Ishikawa (cell line): ENCODE measurements around the gene MIEN1.

ENCODE experiments used
- CEBPB ChIP-seq: IDR thresholded peaks from 2 replicates; pipeline ENCODE4 v1.6.1; 2012
- EGR1 ChIP-seq: IDR thresholded peaks from 2 replicates; pipeline ENCODE4 v1.6.1; 2012
- EP300 ChIP-seq: IDR thresholded peaks from 2 replicates; pipeline ENCODE4 v1.6.1; 2012; ENCODE audit warnings: borderline replicate concordance
- TAF1 ChIP-seq: IDR thresholded peaks from 2 replicates; pipeline ENCODE4 v1.6.1; 2012; ENCODE audit warnings: low read depth, mild to moderate bottlenecking
- TCF12 ChIP-seq: IDR thresholded peaks from 2 replicates; pipeline ENCODE4 v1.6.1; 2012; ENCODE audit warnings: low read depth
- TEAD4 ChIP-seq: IDR thresholded peaks from 2 replicates; pipeline ENCODE4 v1.6.1; 2012
- YY1 ChIP-seq: IDR thresholded peaks from 2 replicates; pipeline ENCODE4 v1.6.1; 2012; ENCODE audit warnings: low read depth

GRCh38 chr17:39751016-39751543 is 20.7 kb upstream of the MIEN1 start:
- no peak for TF ChIP-seq CEBPB
- TF ChIP-seq TAF1: no peak
- no peak for TF ChIP-seq YY1
- no peak for TF ChIP-seq EGR1
- no peak for TF ChIP-seq TEAD4
- no peak for TF ChIP-seq EP300
- no peak for TF ChIP-seq TCF12
